OCI-LY7 (cell line): ENCODE measurements around the gene APLP2. TPM values are rescaled to one million over a fixed set of nuclear protein-coding genes. Genes with fewer than 3 reads are reported as not detected.

ENCODE experiments used
- BruUV-seq: library from RNA; stranded (reverse); fragments of 400-500 nt; replicated peaks from 2 replicates; lab custom pipeline; 2021; lab: Mats Ljungman, UMichigan
- CTCF ChIA-PET: fragments of 300-600 bp; sonication (Branson Sonifier 250); formaldehyde crosslinking; loops from one replicate; lab custom pipeline; 2022; ENCODE audit warnings: antibody characterized with exemption; ENCODE audit not compliant: unreplicated experiment; lab: Charles Lee
- POLR2A ChIA-PET: fragments of 300-600 bp; sonication (Branson Sonifier 250); formaldehyde crosslinking; loops from one replicate; lab custom pipeline; 2022; ENCODE audit warnings: antibody characterized with exemption; lab: Charles Lee
- DNase-seq: peaks from one replicate; pipeline ENCODE4 v3.0.0-alpha.2; 2015; ENCODE audit warnings: low spot score
- H2AFZ ChIP-seq: fragments of 200-600 bp; sonication (generic), shearing (Covaris generic); 2 replicates; pipeline ENCODE4 v1.6.1; 2014; ENCODE audit warnings: mild to moderate bottlenecking, antibody characterized with exemption, low read length, moderate library complexity
- H3K27ac ChIP-seq: fragments of 200-600 bp; sonication (generic); 2 replicates; pipeline ENCODE4 v1.5.1; 2014; ENCODE audit warnings: mixed run types, low read depth, mild to moderate bottlenecking, moderate library complexity, low read length, inconsistent platforms; ENCODE audit not compliant: poor library complexity, severe bottlenecking
- H3K36me3 ChIP-seq: fragments of 200-600 bp; sonication (generic); 2 replicates; pipeline ENCODE4 v1.6.1; 2014; ENCODE audit warnings: mild to moderate bottlenecking, antibody characterized with exemption, low read length, moderate library complexity, mixed read lengths; ENCODE audit not compliant: insufficient read depth
- H3K4me1 ChIP-seq: fragments of 200-600 bp; sonication (generic); 2 replicates; pipeline ENCODE4 v1.5.1; 2014; ENCODE audit warnings: mild to moderate bottlenecking, low read length; ENCODE audit not compliant: insufficient read depth, poor library complexity, severe bottlenecking
- H3K4me2 ChIP-seq: fragments of 200-600 bp; sonication (generic); 2 replicates; pipeline ENCODE4 v1.6.1; 2014; ENCODE audit warnings: mild to moderate bottlenecking, low read length
- H3K4me3 ChIP-seq: fragments of 200-600 bp; sonication (generic); 2 replicates; pipeline ENCODE4 v1.5.1; 2014; ENCODE audit warnings: mild to moderate bottlenecking, low read depth, low read length; ENCODE audit not compliant: poor library complexity, severe bottlenecking
- H3K79me2 ChIP-seq: fragments of 200-600 bp; sonication (generic); 2 replicates; pipeline ENCODE4 v1.6.1; 2016; ENCODE audit warnings: low read depth, mild to moderate bottlenecking, low read length, moderate library complexity, mixed read lengths; ENCODE audit not compliant: insufficient read depth
- H3K9me2 ChIP-seq: fragments of 200-600 bp; sonication (generic); 2 replicates; pipeline ENCODE4 v1.6.1; 2016; ENCODE audit warnings: mild to moderate bottlenecking, low read length, mixed read lengths; ENCODE audit not compliant: insufficient read depth
- H3K9me3 ChIP-seq: fragments of 200-600 bp; sonication (generic); 2 replicates; pipeline ENCODE4 v1.6.1; 2014; ENCODE audit warnings: mild to moderate bottlenecking, mixed run types, low read length, mixed read lengths
- H4K20me1 ChIP-seq: fragments of 200-600 bp; sonication (generic); 2 replicates; pipeline ENCODE4 v1.6.1; 2014; ENCODE audit warnings: mild to moderate bottlenecking, antibody characterized with exemption, low read length, moderate library complexity, mixed read lengths; ENCODE audit not compliant: insufficient read depth
- EZH2phosphoT487 ChIP-seq: fragments of 200-600 bp; sonication (generic); IDR thresholded peaks from 2 replicates; pipeline ENCODE4 v1.6.1; 2018; ENCODE audit warnings: low read depth, borderline replicate concordance, mild to moderate bottlenecking, mixed run types, antibody characterized with exemption, low read length, moderate library complexity, mixed read lengths
- intact Hi-C: fragments of 100-400 bp; cut with micrococcal nuclease; formaldehyde crosslinking; loops from one replicate; pipeline ENCODE4 v1.10.0; 2022; ENCODE audit not compliant: unreplicated experiment
- total RNA-seq, 2 experiments: library from RNA; depleted of rRNA in 1 of 2; stranded (reverse); fragments of >200 nt in 1 of 2; shearing (Covaris generic) in 1 of 2; gene quantifications; 2 replicates each; pipeline ENCODE4 v1.2.3, GENCODE V29; 2014 to 2022
- TF ChIP-seq, protein P1 (sequence below): fragments of 200-600 bp; sonication (generic); conservative IDR thresholded peaks from 2 replicates; pipeline ENCODE4 v1.5.1; 2014; ENCODE audit warnings: mild to moderate bottlenecking, antibody characterized with exemption, low read length, moderate library complexity, mixed read lengths

Gene APLP2
- total RNA-seq, 2 experiments from 2014 or later = 147 to 284 TPM

DNA sequence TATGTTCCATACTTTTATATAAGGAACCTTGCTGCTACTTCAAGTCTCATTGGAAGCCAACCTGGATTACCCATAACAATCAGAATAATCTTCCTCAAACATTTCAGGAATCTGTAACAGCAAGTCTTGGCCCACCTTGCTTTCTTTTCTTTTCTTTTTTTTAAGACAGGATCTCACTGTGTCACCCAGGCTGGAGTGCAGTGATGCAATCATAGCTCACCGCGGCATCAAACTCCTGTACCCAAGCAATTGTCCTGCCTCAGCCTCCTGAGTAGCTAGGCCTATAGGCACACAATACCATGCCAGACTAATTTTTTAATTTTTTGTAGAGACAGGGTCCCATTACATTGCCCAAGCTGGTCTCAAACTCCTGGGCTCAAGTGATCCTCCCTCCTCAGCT is 37.7 kb upstream of the APLP2 start:
- peaks cover 15% of the 10 kb centered on the region for H3K4me1 ChIP-seq
- no peaks in the 10 kb centered on the region for H3K79me2 ChIP-seq
- H3K36me3 ChIP-seq = no peaks in the 10 kb centered on the region
- H3K27ac ChIP-seq = no peak overlapping the region
- no peak overlapping the region for H3K4me3 ChIP-seq
- intact Hi-C loops = no loop called here
- no peaks in the 10 kb centered on the region for H3K9me2 ChIP-seq
- no peak overlapping the region for H2AFZ ChIP-seq
- no peak for DNase-seq
- no peak overlapping the region for H3K4me2 ChIP-seq
- ChIA-PET POLR2A (interaction anchor here (0.6 to 1.5 kb wide), 7 partner anchors 10 to 272 kb away, joined by 3 to 9 read pairs (median 3); partner anchors contain the start of gene PRDM10), CTCF (no interaction called here)
- no TSS peak for BruUV-seq
- H4K20me1 ChIP-seq = no peaks in the 10 kb centered on the region
- TF ChIP-seq, protein P1, sequence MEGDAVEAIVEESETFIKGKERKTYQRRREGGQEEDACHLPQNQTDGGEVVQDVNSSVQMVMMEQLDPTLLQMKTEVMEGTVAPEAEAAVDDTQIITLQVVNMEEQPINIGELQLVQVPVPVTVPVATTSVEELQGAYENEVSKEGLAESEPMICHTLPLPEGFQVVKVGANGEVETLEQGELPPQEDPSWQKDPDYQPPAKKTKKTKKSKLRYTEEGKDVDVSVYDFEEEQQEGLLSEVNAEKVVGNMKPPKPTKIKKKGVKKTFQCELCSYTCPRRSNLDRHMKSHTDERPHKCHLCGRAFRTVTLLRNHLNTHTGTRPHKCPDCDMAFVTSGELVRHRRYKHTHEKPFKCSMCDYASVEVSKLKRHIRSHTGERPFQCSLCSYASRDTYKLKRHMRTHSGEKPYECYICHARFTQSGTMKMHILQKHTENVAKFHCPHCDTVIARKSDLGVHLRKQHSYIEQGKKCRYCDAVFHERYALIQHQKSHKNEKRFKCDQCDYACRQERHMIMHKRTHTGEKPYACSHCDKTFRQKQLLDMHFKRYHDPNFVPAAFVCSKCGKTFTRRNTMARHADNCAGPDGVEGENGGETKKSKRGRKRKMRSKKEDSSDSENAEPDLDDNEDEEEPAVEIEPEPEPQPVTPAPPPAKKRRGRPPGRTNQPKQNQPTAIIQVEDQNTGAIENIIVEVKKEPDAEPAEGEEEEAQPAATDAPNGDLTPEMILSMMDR = no peak
- TF ChIP-seq EZH2phosphoT487 = no peak
- no peaks in the 10 kb centered on the region for H3K9me3 ChIP-seq

DNA sequence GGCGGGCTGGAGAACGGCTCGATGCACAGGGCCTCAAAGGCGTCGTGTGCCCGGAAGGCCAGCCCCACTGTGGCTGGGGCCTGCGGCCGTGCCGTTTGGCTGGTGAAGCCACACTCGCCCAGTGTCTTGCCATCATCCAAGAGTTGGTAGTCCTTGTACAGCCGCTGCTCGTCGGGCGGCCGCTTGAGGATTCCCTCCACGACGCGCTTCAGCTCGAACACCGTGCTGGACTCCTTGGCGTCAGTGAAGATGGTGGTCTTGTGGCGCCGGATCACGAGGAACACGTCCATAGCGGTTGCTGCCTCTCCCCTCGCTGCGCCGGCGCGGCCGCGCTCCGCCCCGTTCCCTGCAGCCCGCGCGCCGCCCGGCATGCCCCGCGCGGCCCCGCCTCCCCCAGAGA is 36.8 kb upstream of the APLP2 start:
- DNase-seq = no peak
- no TSS peak for BruUV-seq
- Histone ChIP-seq H3K9me2 (no peaks in the 10 kb centered on the region), H2AFZ (no peak overlapping the region), H4K20me1 (no peaks in the 10 kb centered on the region), H3K36me3 (no peaks in the 10 kb centered on the region), H3K4me2 (no peak overlapping the region), H3K4me3 (no peak overlapping the region), H3K9me3 (no peaks in the 10 kb centered on the region), H3K79me2 (no peaks in the 10 kb centered on the region), H3K4me1 (peaks cover 17% of the 10 kb centered on the region), H3K27ac (no peak overlapping the region)
- ChIA-PET CTCF (no interaction called here), POLR2A (interaction anchor here (0.7 to 2.2 kb wide), 5 partner anchors 15 to 85 kb away, joined by 3 to 13 read pairs (median 7); partner anchors contain the start of gene PRDM10)
- intact Hi-C loops = no loop called here
- no peak for TF ChIP-seq EZH2phosphoT487
- TF ChIP-seq, protein P1 = no peak

DNA sequence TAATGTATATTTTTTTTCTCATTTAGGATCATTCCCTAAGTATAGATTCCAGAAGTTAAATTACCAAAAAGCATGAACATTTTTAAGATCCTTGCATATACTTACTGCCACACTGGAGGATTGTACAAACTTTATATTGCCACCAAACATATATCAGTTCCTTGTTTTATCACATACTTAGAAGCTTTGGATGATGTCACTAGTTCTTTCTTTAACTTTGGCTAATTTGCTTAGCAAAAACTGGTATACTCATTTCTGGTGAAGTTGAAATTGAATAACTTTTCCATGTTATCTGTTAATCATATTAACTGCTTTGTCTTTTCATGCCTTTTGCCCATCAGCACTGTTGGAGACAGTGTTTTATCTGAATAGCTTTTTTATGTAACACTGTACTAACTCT is 35.5 kb upstream of the APLP2 start:
- Histone ChIP-seq H3K4me2 (0 out of 2 replicates have a peak overlapping the region, but pooled peaks have one; percentile 14), H3K27ac (no peak overlapping the region), H3K9me2 (no peaks in the 10 kb centered on the region), H3K4me3 (no peak overlapping the region), H2AFZ (no peak overlapping the region), H3K4me1 (peaks cover 22% of the 10 kb centered on the region), H4K20me1 (no peaks in the 10 kb centered on the region), H3K9me3 (no peaks in the 10 kb centered on the region), H3K79me2 (no peaks in the 10 kb centered on the region), H3K36me3 (no peaks in the 10 kb centered on the region)
- intact Hi-C loops = no loop called here
- TF ChIP-seq, protein P1 = no peak
- TF ChIP-seq EZH2phosphoT487 = no peak
- POLR2A ChIA-PET = interaction anchor here (0.7 to 2.2 kb wide), 4 partner anchors 15 to 117 kb away, joined by 3 to 13 read pairs (median 3); partner anchors contain the start of gene PRDM10
- CTCF ChIA-PET = no interaction called here
- BruUV-seq = no TSS peak
- DNase-seq = no peak
